HEK293 (cell line): Measurements from ENCODE around the gene LRRTM4.

Source experiments
- GLI4 ChIP-seq: fragments of 450-650 bp; formaldehyde crosslinking; IDR thresholded peaks from 2 replicates; pipeline ENCODE4 v1.5.1; 2016; ENCODE audit warnings: missing biosample characterization, missing genetic modification characterization
- HOXD13 ChIP-seq: sonication (generic); formaldehyde crosslinking; IDR thresholded peaks from 2 replicates; pipeline ENCODE4 v1.8.0; 2022; ENCODE audit warnings: missing genetic modification reagents, borderline replicate concordance
- MYNN ChIP-seq: fragments of 450-650 bp; formaldehyde crosslinking; IDR thresholded peaks from 2 replicates; pipeline ENCODE4 v1.5.1; 2016; ENCODE audit warnings: missing biosample characterization, missing genetic modification characterization, borderline replicate concordance
- ZBTB1 ChIP-seq: fragments of 450-650 bp; formaldehyde crosslinking; IDR thresholded peaks from 2 replicates; pipeline ENCODE4 v1.5.1; 2016; ENCODE audit warnings: missing biosample characterization, missing genetic modification characterization
- ZBTB8A ChIP-seq: fragments of 450-650 bp; formaldehyde crosslinking; IDR thresholded peaks from 2 replicates; pipeline ENCODE4 v1.5.1; 2016; ENCODE audit warnings: missing biosample characterization, missing genetic modification characterization
- ZFP69B ChIP-seq: fragments of 450-650 bp; formaldehyde crosslinking; IDR thresholded peaks from 2 replicates; pipeline ENCODE4 v1.5.1; 2016; ENCODE audit warnings: missing biosample characterization, missing genetic modification characterization
- TF ChIP-seq, protein P1 (sequence below): fragments of 450-650 bp; formaldehyde crosslinking; IDR thresholded peaks from 2 replicates; pipeline ENCODE4 v1.5.1; 2016; ENCODE audit warnings: missing biosample characterization, missing genetic modification characterization
- TF ChIP-seq, protein P2 (sequence below): fragments of 450-650 bp; formaldehyde crosslinking; IDR thresholded peaks from 2 replicates; pipeline ENCODE4 v1.5.1; 2016; ENCODE audit warnings: missing biosample characterization, missing genetic modification characterization
- TF ChIP-seq, protein P3 (sequence below): fragments of 450-650 bp; formaldehyde crosslinking; IDR thresholded peaks from 2 replicates; pipeline ENCODE4 v1.5.1; 2016; ENCODE audit warnings: missing biosample characterization, missing genetic modification characterization

DNA sequence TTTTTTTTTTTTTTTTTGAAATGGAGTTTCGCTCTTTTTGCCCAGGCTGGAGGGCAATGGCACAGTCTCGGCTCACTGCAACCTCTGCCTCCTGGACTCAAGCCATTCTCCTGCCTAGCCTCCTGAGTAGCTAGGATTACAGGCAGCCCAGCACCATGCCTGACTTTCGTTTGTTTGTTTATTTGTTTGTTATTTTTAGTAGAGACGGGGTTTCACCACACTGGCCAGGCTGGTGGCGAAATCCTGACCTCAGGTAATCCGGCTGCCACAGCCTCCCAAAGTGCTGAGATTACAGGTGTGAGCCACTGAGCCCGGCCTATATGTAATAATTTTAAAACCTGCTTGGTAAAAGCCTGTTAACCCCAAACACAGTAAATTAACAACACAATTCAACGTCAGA, 435.7 kb downstream of the LRRTM4 start:
- TF ChIP-seq, protein P1, sequence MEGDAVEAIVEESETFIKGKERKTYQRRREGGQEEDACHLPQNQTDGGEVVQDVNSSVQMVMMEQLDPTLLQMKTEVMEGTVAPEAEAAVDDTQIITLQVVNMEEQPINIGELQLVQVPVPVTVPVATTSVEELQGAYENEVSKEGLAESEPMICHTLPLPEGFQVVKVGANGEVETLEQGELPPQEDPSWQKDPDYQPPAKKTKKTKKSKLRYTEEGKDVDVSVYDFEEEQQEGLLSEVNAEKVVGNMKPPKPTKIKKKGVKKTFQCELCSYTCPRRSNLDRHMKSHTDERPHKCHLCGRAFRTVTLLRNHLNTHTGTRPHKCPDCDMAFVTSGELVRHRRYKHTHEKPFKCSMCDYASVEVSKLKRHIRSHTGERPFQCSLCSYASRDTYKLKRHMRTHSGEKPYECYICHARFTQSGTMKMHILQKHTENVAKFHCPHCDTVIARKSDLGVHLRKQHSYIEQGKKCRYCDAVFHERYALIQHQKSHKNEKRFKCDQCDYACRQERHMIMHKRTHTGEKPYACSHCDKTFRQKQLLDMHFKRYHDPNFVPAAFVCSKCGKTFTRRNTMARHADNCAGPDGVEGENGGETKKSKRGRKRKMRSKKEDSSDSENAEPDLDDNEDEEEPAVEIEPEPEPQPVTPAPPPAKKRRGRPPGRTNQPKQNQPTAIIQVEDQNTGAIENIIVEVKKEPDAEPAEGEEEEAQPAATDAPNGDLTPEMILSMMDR (tag by site-specific recombination), result no peak
- TF ChIP-seq, protein P2, sequence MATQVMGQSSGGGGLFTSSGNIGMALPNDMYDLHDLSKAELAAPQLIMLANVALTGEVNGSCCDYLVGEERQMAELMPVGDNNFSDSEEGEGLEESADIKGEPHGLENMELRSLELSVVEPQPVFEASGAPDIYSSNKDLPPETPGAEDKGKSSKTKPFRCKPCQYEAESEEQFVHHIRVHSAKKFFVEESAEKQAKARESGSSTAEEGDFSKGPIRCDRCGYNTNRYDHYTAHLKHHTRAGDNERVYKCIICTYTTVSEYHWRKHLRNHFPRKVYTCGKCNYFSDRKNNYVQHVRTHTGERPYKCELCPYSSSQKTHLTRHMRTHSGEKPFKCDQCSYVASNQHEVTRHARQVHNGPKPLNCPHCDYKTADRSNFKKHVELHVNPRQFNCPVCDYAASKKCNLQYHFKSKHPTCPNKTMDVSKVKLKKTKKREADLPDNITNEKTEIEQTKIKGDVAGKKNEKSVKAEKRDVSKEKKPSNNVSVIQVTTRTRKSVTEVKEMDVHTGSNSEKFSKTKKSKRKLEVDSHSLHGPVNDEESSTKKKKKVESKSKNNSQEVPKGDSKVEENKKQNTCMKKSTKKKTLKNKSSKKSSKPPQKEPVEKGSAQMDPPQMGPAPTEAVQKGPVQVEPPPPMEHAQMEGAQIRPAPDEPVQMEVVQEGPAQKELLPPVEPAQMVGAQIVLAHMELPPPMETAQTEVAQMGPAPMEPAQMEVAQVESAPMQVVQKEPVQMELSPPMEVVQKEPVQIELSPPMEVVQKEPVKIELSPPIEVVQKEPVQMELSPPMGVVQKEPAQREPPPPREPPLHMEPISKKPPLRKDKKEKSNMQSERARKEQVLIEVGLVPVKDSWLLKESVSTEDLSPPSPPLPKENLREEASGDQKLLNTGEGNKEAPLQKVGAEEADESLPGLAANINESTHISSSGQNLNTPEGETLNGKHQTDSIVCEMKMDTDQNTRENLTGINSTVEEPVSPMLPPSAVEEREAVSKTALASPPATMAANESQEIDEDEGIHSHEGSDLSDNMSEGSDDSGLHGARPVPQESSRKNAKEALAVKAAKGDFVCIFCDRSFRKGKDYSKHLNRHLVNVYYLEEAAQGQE (tag by site-specific recombination), result no peak
- TF ChIP-seq ZBTB8A (tag by site-specific recombination) (no peak), GLI4 (tag by site-specific recombination) (no peak), HOXD13 (CRISPR knock-in tag) (no peak), ZFP69B (tag by site-specific recombination) (no peak), ZBTB1 (tag by site-specific recombination) (no peak), MYNN (tag by site-specific recombination) (no peak)
- TF ChIP-seq, protein P3, sequence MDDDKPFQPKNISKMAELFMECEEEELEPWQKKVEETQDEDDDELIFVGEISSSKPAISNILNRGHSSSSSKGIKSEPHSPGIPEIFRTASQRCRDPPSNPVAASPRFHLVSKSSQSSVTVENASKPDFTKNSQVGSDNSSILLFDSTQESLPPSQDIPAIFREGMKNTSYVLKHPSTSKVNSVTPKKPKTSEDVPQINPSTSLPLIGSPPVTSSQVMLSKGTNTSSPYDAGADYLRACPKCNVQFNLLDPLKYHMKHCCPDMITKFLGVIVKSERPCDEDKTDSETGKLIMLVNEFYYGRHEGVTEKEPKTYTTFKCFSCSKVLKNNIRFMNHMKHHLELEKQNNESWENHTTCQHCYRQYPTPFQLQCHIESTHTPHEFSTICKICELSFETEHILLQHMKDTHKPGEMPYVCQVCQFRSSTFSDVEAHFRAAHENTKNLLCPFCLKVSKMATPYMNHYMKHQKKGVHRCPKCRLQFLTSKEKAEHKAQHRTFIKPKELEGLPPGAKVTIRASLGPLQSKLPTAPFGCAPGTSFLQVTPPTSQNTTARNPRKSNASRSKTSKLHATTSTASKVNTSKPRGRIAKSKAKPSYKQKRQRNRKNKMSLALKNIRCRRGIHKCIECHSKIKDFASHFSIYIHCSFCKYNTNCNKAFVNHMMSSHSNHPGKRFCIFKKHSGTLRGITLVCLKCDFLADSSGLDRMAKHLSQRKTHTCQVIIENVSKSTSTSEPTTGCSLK, result no peak
